SJCRH30 (cell line): Measurements from ENCODE around the gene SRSF2. TPM values are rescaled to one million over a fixed set of nuclear protein-coding genes. Genes with fewer than 3 reads are reported as not detected.
"Not testable (repeated sequence)": the region's sequence is repeated elsewhere in the genome, so short reads cannot be mapped to it uniquely, and the experiment has no call there.

ENCODE experiments used
- DNase-seq, 2 experiments: peaks; one replicate each; pipeline ENCODE4 v3.0.0-alpha.2; 2015 to 2020
- H3K27ac ChIP-seq: fragments of 250-450 bp; sonication (Bioruptor Pico); 2 replicates; pipeline ENCODE4 v1.5.1; 2020; ENCODE audit warnings: mild to moderate bottlenecking, moderate library complexity
- H3K27me3 ChIP-seq: fragments of 250-450 bp; sonication (Bioruptor Pico); 2 replicates; pipeline ENCODE4 v1.5.1; 2020; ENCODE audit warnings: mild to moderate bottlenecking, moderate library complexity
- H3K36me3 ChIP-seq: fragments of 250-450 bp; sonication (Bioruptor Pico); 2 replicates; pipeline ENCODE4 v1.5.1; 2020; ENCODE audit warnings: mild to moderate bottlenecking, moderate library complexity
- H3K4me1 ChIP-seq: fragments of 250-450 bp; sonication (Bioruptor Pico); 2 replicates; pipeline ENCODE4 v1.5.1; 2020; ENCODE audit warnings: mild to moderate bottlenecking, moderate library complexity
- H3K4me3 ChIP-seq: fragments of 250-450 bp; sonication (Bioruptor Pico); 2 replicates; pipeline ENCODE4 v1.5.1; 2020; ENCODE audit warnings: mild to moderate bottlenecking, moderate library complexity
- H3K9me3 ChIP-seq: fragments of 250-450 bp; sonication (Bioruptor Pico); replicated peaks from 2 replicates; pipeline ENCODE4 v1.5.1; 2020; ENCODE audit warnings: mild to moderate bottlenecking, moderate library complexity
- total RNA-seq: library from RNA; depleted of rRNA; stranded (reverse); fragments of >200 nt; shearing (Covaris generic); gene quantifications from 2 replicates; pipeline ENCODE4 v1.2.3, GENCODE V29; 2014

Gene SRSF2
- total RNA-seq, 1 experiment from 2014 or later = 599 TPM

DNA sequence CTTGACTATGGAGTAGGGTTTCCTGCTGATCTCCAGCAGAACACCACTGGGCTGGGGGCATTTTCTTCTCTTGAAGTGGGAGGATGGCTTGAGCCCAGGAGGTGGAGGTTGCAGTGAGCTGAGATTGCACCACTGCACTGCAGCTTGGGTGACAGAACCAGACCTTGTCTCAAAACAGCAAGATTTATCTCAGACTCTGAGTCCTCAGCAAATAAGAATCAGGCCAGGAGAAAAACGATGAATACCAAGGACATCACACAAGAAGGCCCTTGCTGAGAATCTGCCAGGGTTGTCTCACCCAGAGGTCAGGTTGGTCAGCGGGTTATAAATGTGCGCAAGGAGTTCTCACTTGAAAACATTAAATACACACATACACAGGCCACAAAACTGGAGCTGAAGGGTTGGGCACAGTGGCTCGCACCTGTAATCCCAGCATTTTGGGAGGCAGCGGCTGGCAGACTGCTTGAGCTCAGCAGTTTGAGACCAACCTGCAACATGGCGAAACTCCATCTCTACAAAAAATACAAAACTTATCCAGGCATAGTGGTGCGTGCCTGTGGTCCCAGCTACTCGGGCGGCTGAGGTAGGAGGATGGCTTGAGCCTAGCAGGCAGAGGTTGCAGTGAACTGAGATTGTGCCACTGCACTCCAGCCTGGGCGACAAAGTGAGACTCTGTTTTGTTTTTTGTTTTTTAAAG is 34.0 kb downstream of the SRSF2 start:
- no peak overlapping the region for H3K4me3 ChIP-seq
- no peak for DNase-seq
- no peaks in the 10 kb centered on the region for H3K27me3 ChIP-seq
- H3K9me3 ChIP-seq = no peaks in the 10 kb centered on the region
- H3K27ac ChIP-seq = no peak overlapping the region
- peaks cover 35% of the 10 kb centered on the region for H3K4me1 ChIP-seq
- no peaks in the 10 kb centered on the region; the same call in 1 of the 2 replicates for H3K36me3 ChIP-seq

DNA sequence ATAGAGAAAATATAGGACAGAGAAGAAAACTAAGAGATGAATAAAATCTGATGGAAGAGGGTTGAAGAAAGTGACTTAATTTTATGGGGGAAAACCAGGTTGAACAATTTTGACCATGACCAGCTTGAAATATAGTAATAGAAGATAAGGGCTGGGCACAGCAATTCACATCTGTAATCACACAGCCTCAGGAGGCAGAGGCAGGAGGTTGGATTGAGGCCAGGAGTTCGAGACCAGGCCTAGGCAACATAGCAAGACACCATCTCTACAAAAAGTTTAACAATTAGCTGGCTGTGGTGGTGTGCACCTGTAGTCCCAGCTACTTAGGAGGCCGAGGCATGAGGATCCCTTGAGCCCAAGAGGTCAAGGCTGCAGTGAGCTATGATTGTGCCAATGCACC is 35.1 kb downstream of the SRSF2 start:
- H3K36me3 ChIP-seq = no peaks in the 10 kb centered on the region; the same call in 1 of the 2 replicates
- no peak for DNase-seq

DNA sequence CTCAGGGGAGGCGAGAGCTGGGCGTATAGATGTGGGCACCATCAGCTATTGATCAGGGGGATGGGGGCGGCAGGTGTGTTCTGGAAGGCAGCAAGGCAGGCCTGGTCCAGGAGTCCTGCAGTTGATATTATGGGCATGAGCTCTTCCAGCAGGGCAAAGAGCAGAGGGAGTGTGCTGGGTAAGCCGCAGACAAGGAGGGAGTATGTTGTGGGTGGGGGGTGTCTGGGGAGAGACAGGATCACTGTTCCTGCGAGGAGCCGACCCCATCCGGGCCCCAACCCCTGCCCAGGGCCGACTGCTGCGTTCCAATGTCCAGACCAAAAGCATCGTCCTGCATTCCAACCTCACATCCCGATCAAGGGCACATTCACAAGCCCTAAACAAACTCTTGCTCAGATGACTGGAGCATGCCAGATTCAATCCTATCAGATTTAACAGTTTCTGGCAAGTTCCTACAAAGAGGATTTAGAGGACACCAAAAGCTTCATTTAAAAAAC is 35.6 kb downstream of the SRSF2 start:
- no peaks in the 10 kb centered on the region for H3K27me3 ChIP-seq
- DNase-seq = no peak
- peak overlapping the region; percentile 86; the same call in 1 of the 2 replicates for H3K27ac ChIP-seq
- peak overlapping the region; percentile 46; the same call in 1 of the 2 replicates for H3K4me3 ChIP-seq
- no peaks in the 10 kb centered on the region; the same call in 1 of the 2 replicates for H3K36me3 ChIP-seq
- no peaks in the 10 kb centered on the region for H3K9me3 ChIP-seq
- H3K4me1 ChIP-seq = peaks cover 41% of the 10 kb centered on the region

More for the DNA sequence above, 35.1 kb downstream of the SRSF2 start:
- H3K4me3 ChIP-seq = no peak overlapping the region
- H3K27ac ChIP-seq = no peak overlapping the region
- no peaks in the 10 kb centered on the region for H3K27me3 ChIP-seq
- peaks cover 38% of the 10 kb centered on the region for H3K4me1 ChIP-seq
- H3K9me3 ChIP-seq = no peaks in the 10 kb centered on the region

DNA sequence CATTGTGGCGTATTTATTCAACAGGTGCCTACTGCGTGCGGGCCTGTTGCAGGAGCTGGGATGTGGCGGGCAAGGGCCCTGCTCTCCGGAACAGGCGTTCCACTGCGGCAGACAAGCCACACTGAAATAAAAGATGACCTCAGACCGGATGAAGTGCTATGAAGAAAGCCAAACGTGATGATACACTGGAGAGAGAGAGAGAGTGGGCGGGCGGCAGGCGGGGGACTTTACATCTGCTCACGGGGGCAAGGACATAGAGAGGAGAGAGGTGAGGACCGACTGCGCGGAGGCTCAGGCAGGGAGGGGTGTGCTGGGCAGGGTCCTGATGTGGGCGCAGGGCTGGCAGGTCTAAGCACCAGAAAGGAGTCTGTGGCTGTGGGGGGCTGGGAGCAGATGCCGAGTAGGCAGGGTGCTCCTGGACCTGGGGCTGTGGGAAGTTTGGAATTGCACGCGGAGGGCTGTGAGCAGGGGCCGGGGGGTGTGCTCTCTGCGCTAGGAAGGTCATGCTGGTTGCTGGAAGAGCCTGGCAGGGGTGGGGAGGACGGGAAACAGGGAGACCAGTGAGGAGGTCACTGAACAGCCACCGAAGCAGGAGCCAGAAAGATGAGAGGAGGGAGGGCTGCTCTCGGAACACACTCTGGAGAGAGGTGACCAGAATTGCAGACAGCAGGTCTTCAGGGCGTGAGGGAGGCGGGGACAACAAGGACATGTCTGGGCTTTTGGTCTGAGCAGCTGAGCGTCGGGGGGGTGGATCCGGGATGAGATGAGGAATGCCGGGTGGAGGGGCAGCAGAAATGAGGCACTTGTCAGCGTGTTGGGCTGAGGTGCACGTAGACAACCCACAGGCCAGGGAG is 36.3 kb downstream of the SRSF2 start:
- no peaks in the 10 kb centered on the region for H3K27me3 ChIP-seq
- no peaks in the 10 kb centered on the region for H3K9me3 ChIP-seq
- peak; percentile 88 to 93 for DNase-seq
- H3K4me3 ChIP-seq = peak overlapping the region; percentile 46
- peak overlapping the region; percentile 86 for H3K27ac ChIP-seq
- H3K4me1 ChIP-seq = peaks cover 41% of the 10 kb centered on the region
- H3K36me3 ChIP-seq = 0 out of 2 replicates have a peak, but pooled peaks cover under 1% of the 10 kb centered on the region

DNA sequence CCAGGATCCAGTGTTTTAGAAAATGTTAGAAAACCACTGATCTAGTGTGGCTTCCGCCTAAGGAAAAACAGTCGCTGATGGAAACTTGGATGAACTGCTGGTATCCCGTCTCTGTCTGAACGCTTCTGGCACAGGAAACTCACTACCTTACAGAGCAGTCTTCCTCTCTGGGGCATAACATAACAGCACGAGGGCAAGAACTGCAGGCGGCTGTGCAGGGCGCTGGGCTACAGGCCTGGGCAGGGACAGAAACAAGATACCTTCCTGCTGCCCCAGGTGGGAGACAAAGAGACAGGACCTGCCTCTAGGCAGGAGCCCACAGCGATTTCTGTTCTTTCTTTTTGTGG is 36.9 kb downstream of the SRSF2 start:
- Histone ChIP-seq H3K9me3 (no peaks in the 10 kb centered on the region), H3K27me3 (no peaks in the 10 kb centered on the region), H3K4me1 (peaks cover 41% of the 10 kb centered on the region), H3K27ac (peak overlapping the region; percentile 86), H3K4me3 (peak overlapping the region; percentile 46), H3K36me3 (peaks cover 4% of the 10 kb centered on the region; the same call in 1 of the 2 replicates)
- DNase-seq = no peak

DNA sequence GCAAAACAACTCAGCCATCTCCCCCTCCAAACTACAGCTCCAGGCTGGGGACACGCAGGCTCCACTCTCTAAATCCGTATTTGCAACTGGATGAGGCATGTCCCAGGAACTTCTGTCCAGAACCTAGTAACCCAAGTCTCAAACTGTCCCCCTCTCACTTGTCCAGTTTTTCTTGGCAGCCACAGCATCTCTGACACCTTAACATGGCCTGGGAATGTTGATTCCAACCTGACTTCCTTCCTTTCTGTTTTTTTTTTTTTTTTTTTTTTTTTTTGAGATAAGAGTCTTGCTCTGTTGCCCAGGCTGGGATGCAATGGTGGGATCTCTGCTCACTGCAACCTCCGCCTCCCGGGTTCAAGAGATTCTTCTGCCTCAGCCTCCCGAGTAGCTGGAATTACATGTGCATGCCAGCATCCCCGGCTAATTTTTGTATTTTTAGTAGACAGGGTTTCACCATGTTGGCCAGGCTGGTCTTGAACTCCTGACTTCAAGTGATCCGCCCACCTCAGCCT is 38.6 kb downstream of the SRSF2 start:
- H3K9me3 ChIP-seq, H3K27ac ChIP-seq, H3K27me3 ChIP-seq, H3K4me3 ChIP-seq, DNase-seq, H3K36me3 ChIP-seq: not testable (repeated sequence)
- H3K4me1 ChIP-seq = peaks cover 41% of the 10 kb centered on the region

DNA sequence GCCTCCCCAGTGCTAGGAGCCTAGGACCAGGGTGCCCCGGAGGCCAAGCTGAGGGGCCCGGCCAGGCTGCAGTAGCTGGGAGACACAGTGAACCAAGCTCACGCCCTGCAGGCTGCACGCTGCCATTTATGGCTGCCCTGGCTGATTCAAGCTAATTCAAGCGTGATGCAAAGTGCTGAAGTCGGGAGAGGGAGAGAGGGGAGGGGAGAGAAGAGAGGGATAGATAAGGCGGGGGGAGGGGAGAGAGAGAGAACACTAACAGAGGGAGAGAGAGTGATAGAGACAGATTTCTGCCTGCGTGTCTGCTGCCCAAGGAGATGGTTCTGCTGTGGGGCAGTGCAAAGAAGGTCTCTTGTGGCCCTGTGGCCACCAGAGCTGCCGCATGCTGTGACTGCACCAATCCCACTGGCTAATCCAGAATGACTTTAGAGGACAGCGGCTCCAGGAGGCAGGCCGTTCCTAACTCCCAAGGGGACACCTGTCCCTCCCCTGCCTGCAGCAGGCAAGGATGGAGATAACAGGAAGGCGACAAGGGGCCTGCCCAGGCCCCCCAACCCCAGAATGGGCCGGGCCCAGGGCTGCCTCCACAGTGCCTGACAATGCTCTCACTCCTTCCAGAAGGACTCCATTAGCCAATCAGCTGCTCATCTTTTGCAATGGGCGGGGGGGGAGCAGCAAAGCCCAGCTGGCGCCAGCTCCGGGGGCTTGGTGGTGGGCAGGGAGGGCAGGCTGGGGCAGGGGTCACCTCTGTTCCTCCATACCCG is 39.2 kb downstream of the SRSF2 start:
- Histone ChIP-seq H3K27ac (peak overlapping the region; percentile 65), H3K36me3 (peaks cover 4% of the 10 kb centered on the region; the same call in 1 of the 2 replicates), H3K27me3 (no peaks in the 10 kb centered on the region), H3K4me1 (peaks cover 41% of the 10 kb centered on the region), H3K4me3 (no peak overlapping the region), H3K9me3 (no peaks in the 10 kb centered on the region)
- DNase-seq = peak; percentile 52 to 70

DNA sequence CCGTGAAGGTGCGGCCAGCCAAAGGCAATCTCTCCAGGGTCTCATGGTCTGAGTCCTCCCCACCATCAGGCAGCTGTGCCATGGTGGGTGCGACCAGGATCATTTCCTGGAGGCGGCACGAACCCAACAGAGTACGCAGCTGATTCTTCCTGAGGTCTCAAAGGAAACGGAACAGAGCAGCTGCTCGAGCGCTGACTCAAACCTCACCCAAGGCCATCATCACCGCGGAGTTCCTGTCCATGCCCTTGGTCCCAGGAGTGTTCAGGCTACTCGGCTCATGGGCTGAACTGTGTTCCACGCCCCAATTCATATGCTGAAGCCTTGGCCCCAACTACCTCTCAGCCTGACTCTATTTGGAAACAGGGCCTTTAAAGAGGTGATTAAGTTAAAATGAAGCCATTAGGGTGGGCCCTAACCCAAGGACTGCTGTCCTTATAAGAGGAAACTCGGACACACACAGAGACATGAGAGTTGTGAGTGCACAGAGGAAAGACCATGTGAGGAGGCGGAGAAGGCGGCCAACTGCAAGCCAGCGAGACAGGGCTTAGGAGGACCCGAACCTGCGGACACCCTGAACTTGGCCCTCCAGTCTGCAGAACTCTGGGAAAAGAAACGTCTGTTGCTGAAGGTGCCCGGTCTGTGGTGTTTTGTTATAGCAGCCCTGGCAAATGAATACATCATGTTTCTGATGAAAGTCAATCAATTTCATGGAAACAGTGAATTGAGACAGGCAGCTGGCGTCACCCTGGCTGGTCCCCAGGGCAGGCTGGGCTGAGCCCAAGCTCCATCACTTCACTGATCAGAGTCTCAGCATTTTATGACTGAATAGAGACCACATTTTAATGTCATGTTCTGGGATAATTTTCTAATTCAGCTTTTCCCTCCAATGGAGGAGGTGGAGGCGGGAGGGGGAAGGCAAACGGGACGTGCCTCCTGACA is 40.1 kb downstream of the SRSF2 start:
- peak; percentile 94 to 98 for DNase-seq
- peaks cover 41% of the 10 kb centered on the region for H3K4me1 ChIP-seq
- H3K27ac ChIP-seq = peak overlapping the region; percentile 65
- H3K27me3 ChIP-seq = no peaks in the 10 kb centered on the region
- H3K4me3 ChIP-seq = no peak overlapping the region
- no peaks in the 10 kb centered on the region for H3K9me3 ChIP-seq
- H3K36me3 ChIP-seq = peaks cover 4% of the 10 kb centered on the region; the same call in 1 of the 2 replicates

DNA sequence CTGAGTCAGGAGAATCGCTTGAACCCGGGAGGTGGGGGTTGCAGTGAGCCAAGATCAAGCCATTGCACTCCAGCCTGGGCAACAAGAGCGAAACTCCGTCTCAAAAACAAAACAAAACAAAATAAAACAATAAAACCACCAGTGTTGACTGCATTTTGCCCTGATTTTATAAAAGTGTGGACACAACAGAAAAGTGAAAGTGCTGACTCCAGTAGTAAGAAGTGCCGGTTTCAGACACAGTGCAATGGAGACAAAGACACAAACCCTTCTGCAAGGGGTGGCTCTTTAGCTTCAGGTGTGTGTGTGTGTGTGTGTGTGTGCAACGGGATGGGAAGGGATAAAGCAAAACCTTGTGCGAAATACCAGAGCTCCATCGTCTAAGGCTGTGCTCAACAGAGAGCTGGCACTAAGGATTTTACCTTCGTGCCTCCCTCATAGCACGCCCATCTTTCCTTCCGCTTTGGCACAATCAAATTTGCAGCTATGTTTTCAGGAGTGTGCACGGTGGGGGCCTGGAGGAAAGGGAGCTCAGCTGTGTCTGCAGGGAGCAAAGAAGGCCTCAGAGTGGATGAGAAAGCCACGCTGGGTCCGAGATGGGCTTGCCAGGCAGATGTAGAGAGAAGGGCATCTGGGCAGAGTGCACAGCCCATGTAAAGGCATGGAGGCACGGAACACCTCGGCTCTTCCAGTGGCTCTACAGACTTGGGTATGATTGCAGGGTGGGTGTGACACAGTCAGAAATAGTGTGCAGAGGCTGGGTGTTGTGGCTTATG is 41.9 kb downstream of the SRSF2 start:
- no peak overlapping the region for H3K27ac ChIP-seq
- peaks cover 33% of the 10 kb centered on the region for H3K4me1 ChIP-seq
- H3K4me3 ChIP-seq = no peak overlapping the region
- H3K9me3 ChIP-seq = no peaks in the 10 kb centered on the region
- no peaks in the 10 kb centered on the region for H3K27me3 ChIP-seq
- DNase-seq = no peak
- peaks cover 7% of the 10 kb centered on the region for H3K36me3 ChIP-seq

DNA sequence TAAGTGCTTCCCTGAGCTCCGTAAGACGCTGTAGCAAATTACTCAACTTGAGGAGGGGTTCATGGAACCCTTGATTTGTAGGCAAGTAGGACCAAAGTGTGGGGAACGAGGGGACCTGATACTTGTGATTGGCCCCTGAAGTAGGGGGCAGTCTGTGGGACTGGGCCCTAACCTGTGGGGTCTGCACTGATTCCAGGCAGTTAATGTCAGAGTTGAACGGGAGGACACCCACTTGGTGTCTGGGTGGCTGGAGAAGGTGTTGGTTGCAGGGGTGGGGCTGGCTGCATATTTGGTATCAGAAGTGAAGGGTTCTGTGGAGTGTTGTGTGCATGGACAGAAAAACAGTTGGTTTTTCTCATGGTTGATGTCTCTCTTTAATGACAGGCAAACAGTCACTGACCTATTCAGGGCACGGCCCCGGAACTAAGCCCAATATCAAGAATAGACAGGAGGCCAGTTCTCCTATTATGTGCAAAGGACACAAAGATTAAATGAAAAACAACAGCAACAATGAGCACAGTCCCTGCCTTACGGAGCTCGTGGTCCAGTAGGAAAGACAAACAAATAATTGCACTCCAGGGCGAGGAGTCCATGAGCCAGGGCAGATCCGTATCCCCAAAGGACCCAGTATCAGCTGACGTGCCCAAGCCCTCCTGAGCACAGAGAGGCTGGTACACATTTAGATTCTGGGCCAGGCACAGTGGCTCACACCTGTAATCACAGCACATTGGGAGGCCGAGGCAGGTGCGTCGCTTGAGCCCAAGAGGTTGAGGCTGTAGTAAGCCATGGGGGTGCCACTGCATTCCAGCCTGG is 45.5 kb downstream of the SRSF2 start:
- Histone ChIP-seq H3K9me3 (no peaks in the 10 kb centered on the region), H3K27ac (no peak overlapping the region), H3K4me1 (peaks cover 21% of the 10 kb centered on the region), H3K4me3 (no peak overlapping the region), H3K36me3 (peaks cover 7% of the 10 kb centered on the region), H3K27me3 (no peaks in the 10 kb centered on the region)
- DNase-seq = no peak

DNA sequence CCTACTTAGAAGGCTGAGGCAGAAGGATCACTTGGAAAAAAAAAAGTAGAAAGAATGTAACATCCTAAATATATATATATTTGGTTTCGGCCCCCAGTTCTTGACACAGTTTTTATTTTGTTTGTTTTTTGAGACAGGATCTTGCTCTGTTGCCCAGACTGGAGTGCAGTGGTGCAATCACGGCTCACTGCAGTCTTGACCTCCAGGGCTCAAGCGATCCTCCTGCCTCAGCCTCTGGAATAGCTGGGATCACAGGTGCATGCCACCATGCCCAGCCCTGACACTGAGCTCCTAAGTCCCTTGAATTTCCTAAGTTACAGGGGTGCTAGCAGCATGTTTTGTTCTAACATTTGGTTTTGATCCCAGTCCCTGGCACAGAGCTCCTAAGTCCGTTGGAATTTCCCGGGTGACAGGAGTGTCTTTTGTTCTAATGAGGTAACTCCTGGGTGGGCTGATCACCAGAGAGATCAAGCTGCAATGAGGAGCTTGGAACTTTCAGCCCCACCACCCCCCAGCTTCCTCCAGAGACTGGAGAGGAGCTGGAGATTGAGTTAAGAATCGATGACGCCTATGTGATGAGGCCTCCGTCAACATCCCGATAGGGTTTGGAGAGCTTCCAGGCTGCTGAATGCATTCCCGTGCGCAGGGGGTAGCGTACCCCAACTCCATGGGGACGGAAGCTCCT is 46.4 kb downstream of the SRSF2 start:
- Histone ChIP-seq H3K36me3 (peaks cover 5% of the 10 kb centered on the region), H3K27ac (no peak overlapping the region), H3K27me3 (no peaks in the 10 kb centered on the region), H3K4me1 (peaks cover 21% of the 10 kb centered on the region), H3K9me3 (no peaks in the 10 kb centered on the region), H3K4me3 (no peak overlapping the region)
- peak in 1 of 2 experiments; percentile 37 for DNase-seq

DNA sequence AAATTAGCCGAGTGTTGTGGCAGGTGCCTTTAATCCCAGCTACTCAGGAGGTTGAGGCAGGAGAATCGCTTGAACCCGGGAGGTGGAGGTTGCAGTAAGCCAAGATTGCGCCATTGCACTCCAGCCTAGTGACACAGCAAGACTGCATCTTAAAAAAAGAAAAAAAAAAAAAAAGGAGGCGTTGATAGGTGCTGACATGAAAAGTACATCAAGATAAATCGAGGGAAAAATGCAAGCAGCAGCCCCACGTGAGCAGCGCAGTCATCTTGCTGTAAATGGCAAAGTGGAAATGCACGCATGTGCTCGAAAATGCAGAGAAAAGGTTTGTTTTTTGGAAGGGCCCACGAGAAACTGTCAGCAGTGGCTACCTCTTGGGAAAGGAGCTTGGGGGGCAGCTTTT is 47.3 kb downstream of the SRSF2 start:
- Histone ChIP-seq H3K9me3 (no peaks in the 10 kb centered on the region), H3K36me3 (peaks cover 3% of the 10 kb centered on the region; the same call in 1 of the 2 replicates), H3K4me1 (peaks cover 26% of the 10 kb centered on the region), H3K4me3 (no peak overlapping the region), H3K27ac (no peak overlapping the region), H3K27me3 (no peaks in the 10 kb centered on the region)
- DNase-seq = no peak
